Measurements from ENCODE around the gene ISLR.

Gene ISLR

GRCh38 chr15:74127255-74127953 is 46.1 kb upstream of the ISLR start:
- Histone ChIP-seq H4K20me1 (ENCODE audit: insufficient read depth, low read length) (no peaks in the 10 kb centered on the region), H3K9me2 (ENCODE audit: low read depth, low read length) (no peaks in the 10 kb centered on the region), H2AFZ (ENCODE audit: low read length) (no peak overlapping the region), H3K4me2 (ENCODE audit: low read length) (no peak overlapping the region), H3K9ac (ENCODE audit: low read length) (no peak overlapping the region), H3K36me3 (ENCODE audit: insufficient read depth, low read length) (no peaks in the 10 kb centered on the region), H3K27me3 (ENCODE audit: insufficient read depth, low read length) (no peaks in the 10 kb centered on the region), H3F3A (ENCODE audit: insufficient read depth, low read length) (no peaks in the 10 kb centered on the region), H3K27ac (ENCODE audit: low read depth, low read length, poor library complexity, severe bottlenecking) (no peak overlapping the region), H3K4me3 (ENCODE audit: low read depth, low read length, poor library complexity, severe bottlenecking) (no peak overlapping the region), H3K79me2 (ENCODE audit: insufficient read depth, low read length) (no peaks in the 10 kb centered on the region), H3K4me1 (ENCODE audit: insufficient read depth, low read length, severe bottlenecking) (peaks cover 13% of the 10 kb centered on the region), H3K9me3 (ENCODE audit: low read length) (no peaks in the 10 kb centered on the region)
- TF ChIP-seq CTCF (IDR thresholded peaks at IDR 0.05; ENCODE audit: low read length) (peak; percentile 83), EZH2 (IDR thresholded peaks at IDR 0.05; ENCODE audit: borderline replicate concordance, low read length) (no peak)

- H3K4me2 ChIP-seq (ENCODE audit: low read length): no peak overlapping the region
- no peaks in the 10 kb centered on the region for H3K36me3 ChIP-seq (ENCODE audit: insufficient read depth, low read length)
- H3K27me3 ChIP-seq (ENCODE audit: insufficient read depth, low read length): no peaks in the 10 kb centered on the region
- H2AFZ ChIP-seq (ENCODE audit: low read length): no peak overlapping the region
- H4K20me1 ChIP-seq (ENCODE audit: insufficient read depth, low read length): no peaks in the 10 kb centered on the region
- H3K9me2 ChIP-seq (ENCODE audit: low read depth, low read length): no peaks in the 10 kb centered on the region
- H3F3A ChIP-seq (ENCODE audit: insufficient read depth, low read length): no peaks in the 10 kb centered on the region
- TF ChIP-seq EZH2 (IDR thresholded peaks at IDR 0.05; ENCODE audit: borderline replicate concordance, low read length) (no peak), CTCF (IDR thresholded peaks at IDR 0.05; ENCODE audit: low read length) (no peak)
- H3K9me3 ChIP-seq (ENCODE audit: low read length): no peaks in the 10 kb centered on the region
- H3K9ac ChIP-seq (ENCODE audit: low read length): no peak overlapping the region
- no peak overlapping the region for H3K27ac ChIP-seq (ENCODE audit: low read depth, low read length, poor library complexity, severe bottlenecking)
- H3K4me3 ChIP-seq (ENCODE audit: low read depth, low read length, poor library complexity, severe bottlenecking): no peak overlapping the region
- H3K4me1 ChIP-seq (ENCODE audit: insufficient read depth, low read length, severe bottlenecking): peaks cover 5% of the 10 kb centered on the region
- no peaks in the 10 kb centered on the region for H3K79me2 ChIP-seq (ENCODE audit: insufficient read depth, low read length)
Observed at GRCh38 chr15:74127954-74128784, 45.3 kb upstream of the ISLR start.

- no peak overlapping the region for H3K27ac ChIP-seq (ENCODE audit: low read depth, low read length, poor library complexity, severe bottlenecking)
- H3K79me2 ChIP-seq (ENCODE audit: insufficient read depth, low read length): no peaks in the 10 kb centered on the region
- no peaks in the 10 kb centered on the region for H3K9me2 ChIP-seq (ENCODE audit: low read depth, low read length)
- no peaks in the 10 kb centered on the region for H3K9me3 ChIP-seq (ENCODE audit: low read length)
- TF ChIP-seq CTCF (IDR thresholded peaks at IDR 0.05; ENCODE audit: low read length): no peak
- no peak for TF ChIP-seq EZH2 (IDR thresholded peaks at IDR 0.05; ENCODE audit: borderline replicate concordance, low read length)
- H3K4me2 ChIP-seq (ENCODE audit: low read length): no peak overlapping the region
- H3K27me3 ChIP-seq (ENCODE audit: insufficient read depth, low read length): no peaks in the 10 kb centered on the region
- no peaks in the 10 kb centered on the region for H4K20me1 ChIP-seq (ENCODE audit: insufficient read depth, low read length)
- H3K36me3 ChIP-seq (ENCODE audit: insufficient read depth, low read length): no peaks in the 10 kb centered on the region
- H2AFZ ChIP-seq (ENCODE audit: low read length): no peak overlapping the region
- no peaks in the 10 kb centered on the region for H3F3A ChIP-seq (ENCODE audit: insufficient read depth, low read length)
- H3K4me1 ChIP-seq (ENCODE audit: insufficient read depth, low read length, severe bottlenecking): no peaks in the 10 kb centered on the region
- no peak overlapping the region for H3K4me3 ChIP-seq (ENCODE audit: low read depth, low read length, poor library complexity, severe bottlenecking)
- no peak overlapping the region for H3K9ac ChIP-seq (ENCODE audit: low read length)
Observed at GRCh38 chr15:74128785-74129585, 44.5 kb upstream of the ISLR start.
